ENCODE data around the gene RCSD1. TPM values are rescaled to one million over a fixed set of nuclear protein-coding genes. Genes with fewer than 3 reads are reported as not detected.
A peak's percentile ranks its signal among the peaks of the same experiment; 100 is the strongest.

Gene RCSD1
- total and polyA plus RNA-seq, 2 of the 13 experiments (the other 11 are each of a cell fraction or from before 2014, with no cell fraction given) = not detected

DNA sequence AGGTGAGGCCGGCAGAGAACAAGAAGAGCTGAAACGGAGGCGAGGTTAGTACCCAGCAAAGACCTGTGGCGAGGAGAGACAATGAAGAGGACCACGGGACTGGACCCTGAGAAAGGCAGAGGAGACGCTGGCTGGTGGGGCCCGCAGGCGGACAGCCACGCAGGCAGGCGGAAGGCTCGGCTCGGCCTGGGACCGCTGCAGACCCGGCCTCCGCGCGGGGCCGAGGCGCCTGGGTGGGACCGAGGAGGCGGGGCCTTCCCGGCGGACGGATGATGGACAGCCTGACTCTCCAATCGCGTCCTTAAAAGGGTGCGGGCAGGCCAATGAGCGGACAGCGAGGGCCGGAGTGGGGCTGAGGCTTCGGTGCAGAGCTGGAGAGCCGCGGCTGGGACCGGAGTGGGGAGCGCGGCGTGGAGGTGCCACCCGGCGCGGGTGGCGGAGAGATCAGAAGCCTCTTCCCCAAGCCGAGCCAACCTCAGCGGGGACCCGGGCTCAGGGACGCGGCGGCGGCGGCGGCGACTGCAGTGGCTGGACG is 91.7 kb downstream of the RCSD1 start, which contains the start of gene MPZL1 (continued):
- TF ChIP-seq SALL1 (CRISPR knock-in tag; IDR thresholded peaks at IDR 0.05) = peak; percentile 51
- no peak for TF ChIP-seq EEA1 (CRISPR knock-in tag; IDR thresholded peaks at IDR 0.05; ENCODE audit: borderline replicate concordance)
- no peak for TF ChIP-seq AHR (CRISPR knock-in tag; IDR thresholded peaks at IDR 0.05)
- TF ChIP-seq RBFOX2 (IDR thresholded peaks at IDR 0.05; ENCODE audit: low read depth, low read length) = peak; percentile 84
- TF ChIP-seq ISL2 (CRISPR knock-in tag; IDR thresholded peaks at IDR 0.05) = no peak
- TF ChIP-seq ZNF251 (CRISPR knock-in tag; IDR thresholded peaks at IDR 0.05) = no peak
- TF ChIP-seq TCF12 (IDR thresholded peaks at IDR 0.05) = no peak
- no peak for TF ChIP-seq TCF12 (CRISPR knock-in tag; IDR thresholded peaks at IDR 0.05)
- no peak for TF ChIP-seq ZNF652 (CRISPR knock-in tag; IDR thresholded peaks at IDR 0.05; ENCODE audit: borderline replicate concordance, low read depth)
- no peak for TF ChIP-seq SETDB1 (CRISPR knock-in tag; IDR thresholded peaks at IDR 0.05; ENCODE audit: borderline replicate concordance)
- no peak for TF ChIP-seq CCAR2 (optimal IDR thresholded peaks at IDR 0.05; ENCODE audit: low read depth, low read length)
- TF ChIP-seq ZBTB38 (CRISPR knock-in tag; IDR thresholded peaks at IDR 0.05) = no peak
- TF ChIP-seq PCBP1 (IDR thresholded peaks at IDR 0.05; ENCODE audit: borderline replicate concordance, low read depth, low read length) = no peak
- no peak for TF ChIP-seq ZNF746 (CRISPR knock-in tag; IDR thresholded peaks at IDR 0.05)
- no peak for TF ChIP-seq ARHGAP35 (CRISPR knock-in tag; IDR thresholded peaks at IDR 0.05; ENCODE audit: borderline replicate concordance)
- no peak for TF ChIP-seq TMF1 (CRISPR knock-in tag; IDR thresholded peaks at IDR 0.05; ENCODE audit: low read depth)
- TF ChIP-seq, protein P1, sequence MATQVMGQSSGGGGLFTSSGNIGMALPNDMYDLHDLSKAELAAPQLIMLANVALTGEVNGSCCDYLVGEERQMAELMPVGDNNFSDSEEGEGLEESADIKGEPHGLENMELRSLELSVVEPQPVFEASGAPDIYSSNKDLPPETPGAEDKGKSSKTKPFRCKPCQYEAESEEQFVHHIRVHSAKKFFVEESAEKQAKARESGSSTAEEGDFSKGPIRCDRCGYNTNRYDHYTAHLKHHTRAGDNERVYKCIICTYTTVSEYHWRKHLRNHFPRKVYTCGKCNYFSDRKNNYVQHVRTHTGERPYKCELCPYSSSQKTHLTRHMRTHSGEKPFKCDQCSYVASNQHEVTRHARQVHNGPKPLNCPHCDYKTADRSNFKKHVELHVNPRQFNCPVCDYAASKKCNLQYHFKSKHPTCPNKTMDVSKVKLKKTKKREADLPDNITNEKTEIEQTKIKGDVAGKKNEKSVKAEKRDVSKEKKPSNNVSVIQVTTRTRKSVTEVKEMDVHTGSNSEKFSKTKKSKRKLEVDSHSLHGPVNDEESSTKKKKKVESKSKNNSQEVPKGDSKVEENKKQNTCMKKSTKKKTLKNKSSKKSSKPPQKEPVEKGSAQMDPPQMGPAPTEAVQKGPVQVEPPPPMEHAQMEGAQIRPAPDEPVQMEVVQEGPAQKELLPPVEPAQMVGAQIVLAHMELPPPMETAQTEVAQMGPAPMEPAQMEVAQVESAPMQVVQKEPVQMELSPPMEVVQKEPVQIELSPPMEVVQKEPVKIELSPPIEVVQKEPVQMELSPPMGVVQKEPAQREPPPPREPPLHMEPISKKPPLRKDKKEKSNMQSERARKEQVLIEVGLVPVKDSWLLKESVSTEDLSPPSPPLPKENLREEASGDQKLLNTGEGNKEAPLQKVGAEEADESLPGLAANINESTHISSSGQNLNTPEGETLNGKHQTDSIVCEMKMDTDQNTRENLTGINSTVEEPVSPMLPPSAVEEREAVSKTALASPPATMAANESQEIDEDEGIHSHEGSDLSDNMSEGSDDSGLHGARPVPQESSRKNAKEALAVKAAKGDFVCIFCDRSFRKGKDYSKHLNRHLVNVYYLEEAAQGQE (IDR thresholded peaks at IDR 0.05; ENCODE audit: borderline replicate concordance in 1 of 2, low read depth in 1 of 2, low read length in 2 of 2) = no peak
- no peak for TF ChIP-seq RCOR2 (CRISPR knock-in tag; IDR thresholded peaks at IDR 0.05)
- TF ChIP-seq, protein P2, sequence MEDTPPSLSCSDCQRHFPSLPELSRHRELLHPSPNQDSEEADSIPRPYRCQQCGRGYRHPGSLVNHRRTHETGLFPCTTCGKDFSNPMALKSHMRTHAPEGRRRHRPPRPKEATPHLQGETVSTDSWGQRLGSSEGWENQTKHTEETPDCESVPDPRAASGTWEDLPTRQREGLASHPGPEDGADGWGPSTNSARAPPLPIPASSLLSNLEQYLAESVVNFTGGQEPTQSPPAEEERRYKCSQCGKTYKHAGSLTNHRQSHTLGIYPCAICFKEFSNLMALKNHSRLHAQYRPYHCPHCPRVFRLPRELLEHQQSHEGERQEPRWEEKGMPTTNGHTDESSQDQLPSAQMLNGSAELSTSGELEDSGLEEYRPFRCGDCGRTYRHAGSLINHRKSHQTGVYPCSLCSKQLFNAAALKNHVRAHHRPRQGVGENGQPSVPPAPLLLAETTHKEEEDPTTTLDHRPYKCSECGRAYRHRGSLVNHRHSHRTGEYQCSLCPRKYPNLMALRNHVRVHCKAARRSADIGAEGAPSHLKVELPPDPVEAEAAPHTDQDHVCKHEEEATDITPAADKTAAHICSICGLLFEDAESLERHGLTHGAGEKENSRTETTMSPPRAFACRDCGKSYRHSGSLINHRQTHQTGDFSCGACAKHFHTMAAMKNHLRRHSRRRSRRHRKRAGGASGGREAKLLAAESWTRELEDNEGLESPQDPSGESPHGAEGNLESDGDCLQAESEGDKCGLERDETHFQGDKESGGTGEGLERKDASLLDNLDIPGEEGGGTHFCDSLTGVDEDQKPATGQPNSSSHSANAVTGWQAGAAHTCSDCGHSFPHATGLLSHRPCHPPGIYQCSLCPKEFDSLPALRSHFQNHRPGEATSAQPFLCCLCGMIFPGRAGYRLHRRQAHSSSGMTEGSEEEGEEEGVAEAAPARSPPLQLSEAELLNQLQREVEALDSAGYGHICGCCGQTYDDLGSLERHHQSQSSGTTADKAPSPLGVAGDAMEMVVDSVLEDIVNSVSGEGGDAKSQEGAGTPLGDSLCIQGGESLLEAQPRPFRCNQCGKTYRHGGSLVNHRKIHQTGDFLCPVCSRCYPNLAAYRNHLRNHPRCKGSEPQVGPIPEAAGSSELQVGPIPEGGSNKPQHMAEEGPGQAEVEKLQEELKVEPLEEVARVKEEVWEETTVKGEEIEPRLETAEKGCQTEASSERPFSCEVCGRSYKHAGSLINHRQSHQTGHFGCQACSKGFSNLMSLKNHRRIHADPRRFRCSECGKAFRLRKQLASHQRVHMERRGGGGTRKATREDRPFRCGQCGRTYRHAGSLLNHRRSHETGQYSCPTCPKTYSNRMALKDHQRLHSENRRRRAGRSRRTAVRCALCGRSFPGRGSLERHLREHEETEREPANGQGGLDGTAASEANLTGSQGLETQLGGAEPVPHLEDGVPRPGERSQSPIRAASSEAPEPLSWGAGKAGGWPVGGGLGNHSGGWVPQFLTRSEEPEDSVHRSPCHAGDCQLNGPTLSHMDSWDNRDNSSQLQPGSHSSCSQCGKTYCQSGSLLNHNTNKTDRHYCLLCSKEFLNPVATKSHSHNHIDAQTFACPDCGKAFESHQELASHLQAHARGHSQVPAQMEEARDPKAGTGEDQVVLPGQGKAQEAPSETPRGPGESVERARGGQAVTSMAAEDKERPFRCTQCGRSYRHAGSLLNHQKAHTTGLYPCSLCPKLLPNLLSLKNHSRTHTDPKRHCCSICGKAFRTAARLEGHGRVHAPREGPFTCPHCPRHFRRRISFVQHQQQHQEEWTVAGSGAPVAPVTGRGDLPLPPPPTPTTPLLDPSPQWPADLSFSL (CRISPR knock-in tag; IDR thresholded peaks at IDR 0.05) = no peak
- no peak for TF ChIP-seq KLF6 (CRISPR knock-in tag; IDR thresholded peaks at IDR 0.05)
- no peak for TF ChIP-seq ERF (CRISPR knock-in tag; IDR thresholded peaks at IDR 0.05)
- 0 out of 2 replicates have a peak, but pooled peaks have one; percentile 81 for TF ChIP-seq ZNF451 (CRISPR knock-in tag; IDR thresholded peaks at IDR 0.05)
